OCI-LY3 (cell line): ENCODE data around the gene PRSS33.

Experiments
- EZH2phosphoT487 ChIP-seq: fragments of 200-600 bp; shearing (Covaris generic); IDR thresholded peaks from 2 replicates; pipeline ENCODE4 v1.6.1; 2018; ENCODE audit warnings: antibody characterized with exemption, mixed run types, low read depth
- TF ChIP-seq, protein P1 (sequence below): fragments of 200-600, 300-600 bp; sonication (generic); IDR thresholded peaks from 2 replicates; pipeline ENCODE4 v1.5.1; 2014; ENCODE audit warnings: antibody characterized with exemption, low read length, low read depth

DNA sequence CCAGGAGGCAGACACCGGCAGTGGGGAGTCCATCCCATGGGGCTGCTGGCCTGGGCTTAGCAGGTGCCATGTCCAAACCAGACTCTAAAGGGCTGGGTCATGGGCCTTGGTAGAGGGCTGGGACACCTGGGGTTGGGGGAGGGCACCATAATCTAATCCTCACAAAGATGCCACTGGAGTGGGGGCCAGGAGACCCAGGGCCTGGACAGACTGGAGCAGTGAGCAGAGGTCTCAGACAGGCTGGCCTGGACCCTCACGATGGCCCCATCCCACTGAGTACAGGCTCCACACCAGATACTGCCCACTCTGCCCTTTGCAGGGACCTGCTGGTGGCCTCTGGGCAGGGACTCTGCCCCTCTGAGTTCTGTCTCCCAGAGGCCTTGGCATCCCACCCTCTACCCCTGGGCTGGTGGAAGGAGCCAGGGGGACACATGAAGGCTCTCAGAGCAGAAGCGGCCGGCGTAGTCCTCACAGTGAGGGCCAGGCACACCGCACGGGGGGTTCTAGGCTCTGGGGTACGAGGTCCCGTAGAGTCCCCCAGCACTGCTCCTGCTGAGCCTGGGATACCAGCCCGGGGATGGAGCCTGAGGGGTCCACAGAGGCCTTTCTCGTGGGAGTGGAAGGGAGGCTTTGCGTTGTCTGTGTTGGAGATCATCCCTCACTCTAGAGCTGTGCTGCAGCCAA lies 44.9 kb downstream of the PRSS33 start:
- no peak for TF ChIP-seq EZH2phosphoT487
- TF ChIP-seq, protein P1, sequence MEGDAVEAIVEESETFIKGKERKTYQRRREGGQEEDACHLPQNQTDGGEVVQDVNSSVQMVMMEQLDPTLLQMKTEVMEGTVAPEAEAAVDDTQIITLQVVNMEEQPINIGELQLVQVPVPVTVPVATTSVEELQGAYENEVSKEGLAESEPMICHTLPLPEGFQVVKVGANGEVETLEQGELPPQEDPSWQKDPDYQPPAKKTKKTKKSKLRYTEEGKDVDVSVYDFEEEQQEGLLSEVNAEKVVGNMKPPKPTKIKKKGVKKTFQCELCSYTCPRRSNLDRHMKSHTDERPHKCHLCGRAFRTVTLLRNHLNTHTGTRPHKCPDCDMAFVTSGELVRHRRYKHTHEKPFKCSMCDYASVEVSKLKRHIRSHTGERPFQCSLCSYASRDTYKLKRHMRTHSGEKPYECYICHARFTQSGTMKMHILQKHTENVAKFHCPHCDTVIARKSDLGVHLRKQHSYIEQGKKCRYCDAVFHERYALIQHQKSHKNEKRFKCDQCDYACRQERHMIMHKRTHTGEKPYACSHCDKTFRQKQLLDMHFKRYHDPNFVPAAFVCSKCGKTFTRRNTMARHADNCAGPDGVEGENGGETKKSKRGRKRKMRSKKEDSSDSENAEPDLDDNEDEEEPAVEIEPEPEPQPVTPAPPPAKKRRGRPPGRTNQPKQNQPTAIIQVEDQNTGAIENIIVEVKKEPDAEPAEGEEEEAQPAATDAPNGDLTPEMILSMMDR = no peak
